ENCODE data around the gene FADS2.

DNA sequence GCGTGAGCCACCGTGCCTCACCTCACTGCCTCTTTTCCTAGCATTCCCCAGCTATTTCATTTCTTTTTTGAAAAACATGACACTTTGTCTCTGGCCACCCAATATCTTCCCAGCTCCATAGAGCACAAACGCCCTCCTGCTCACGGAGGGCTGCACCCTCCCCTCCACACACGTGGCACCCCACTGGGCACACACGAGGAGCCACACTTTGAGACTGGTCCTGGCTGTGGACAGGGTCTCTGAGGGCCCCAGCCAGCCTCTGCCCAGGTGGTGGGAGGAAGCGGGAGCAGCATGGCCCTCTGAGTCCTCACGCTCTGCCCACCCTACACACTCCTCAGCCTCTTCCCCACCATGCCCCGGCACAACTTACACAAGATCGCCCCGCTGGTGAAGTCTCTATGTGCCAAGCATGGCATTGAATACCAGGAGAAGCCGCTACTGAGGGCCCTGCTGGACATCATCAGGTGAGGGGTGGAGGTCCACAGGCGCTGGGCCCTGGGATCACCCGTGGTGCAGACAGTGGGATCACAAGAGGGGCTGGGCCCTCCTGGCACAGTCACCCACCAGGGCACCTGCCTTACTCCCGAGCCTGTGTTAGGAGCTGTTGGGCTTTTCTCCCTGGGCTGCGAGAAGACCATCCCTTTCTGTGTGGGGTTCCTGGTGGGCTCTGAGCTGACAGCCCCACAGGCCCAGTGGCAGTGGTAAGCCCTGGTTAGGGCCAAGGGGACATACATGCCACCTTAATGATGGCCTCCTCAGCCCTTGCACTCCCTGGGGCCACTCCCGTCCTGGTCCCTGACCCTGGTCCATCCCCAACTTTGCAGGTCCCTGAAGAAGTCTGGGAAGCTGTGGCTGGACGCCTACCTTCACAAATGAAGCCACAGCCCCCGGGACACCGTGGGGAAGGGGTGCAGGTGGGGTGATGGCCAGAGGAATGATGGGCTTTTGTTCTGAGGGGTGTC, 37.0 kb downstream of the FADS2 start:
- TF ChIP-seq, protein P1, sequence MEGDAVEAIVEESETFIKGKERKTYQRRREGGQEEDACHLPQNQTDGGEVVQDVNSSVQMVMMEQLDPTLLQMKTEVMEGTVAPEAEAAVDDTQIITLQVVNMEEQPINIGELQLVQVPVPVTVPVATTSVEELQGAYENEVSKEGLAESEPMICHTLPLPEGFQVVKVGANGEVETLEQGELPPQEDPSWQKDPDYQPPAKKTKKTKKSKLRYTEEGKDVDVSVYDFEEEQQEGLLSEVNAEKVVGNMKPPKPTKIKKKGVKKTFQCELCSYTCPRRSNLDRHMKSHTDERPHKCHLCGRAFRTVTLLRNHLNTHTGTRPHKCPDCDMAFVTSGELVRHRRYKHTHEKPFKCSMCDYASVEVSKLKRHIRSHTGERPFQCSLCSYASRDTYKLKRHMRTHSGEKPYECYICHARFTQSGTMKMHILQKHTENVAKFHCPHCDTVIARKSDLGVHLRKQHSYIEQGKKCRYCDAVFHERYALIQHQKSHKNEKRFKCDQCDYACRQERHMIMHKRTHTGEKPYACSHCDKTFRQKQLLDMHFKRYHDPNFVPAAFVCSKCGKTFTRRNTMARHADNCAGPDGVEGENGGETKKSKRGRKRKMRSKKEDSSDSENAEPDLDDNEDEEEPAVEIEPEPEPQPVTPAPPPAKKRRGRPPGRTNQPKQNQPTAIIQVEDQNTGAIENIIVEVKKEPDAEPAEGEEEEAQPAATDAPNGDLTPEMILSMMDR (conservative IDR thresholded peaks at IDR 0.05 in 1 of 2, IDR thresholded peaks at IDR 0.05 in 1 of 2; ENCODE audit: extremely low read depth in 1 of 2, insufficient read depth in 1 of 2, low read depth in 1 of 2, low read length in 2 of 2): no peak
- no peak for TF ChIP-seq EZH2 (IDR thresholded peaks at IDR 0.05; ENCODE audit: borderline replicate concordance, low read length)
